ENCODE measurements around the gene CARM1. TPM values are rescaled to one million over a fixed set of nuclear protein-coding genes. Genes with fewer than 3 reads are reported as not detected.

The CARM1 gene
- total and polyA plus RNA-seq, 2 donors (not counting 3 experiments of a cell fraction or from before 2014, with no cell fraction given), result 65.6 to 70.8 TPM

DNA sequence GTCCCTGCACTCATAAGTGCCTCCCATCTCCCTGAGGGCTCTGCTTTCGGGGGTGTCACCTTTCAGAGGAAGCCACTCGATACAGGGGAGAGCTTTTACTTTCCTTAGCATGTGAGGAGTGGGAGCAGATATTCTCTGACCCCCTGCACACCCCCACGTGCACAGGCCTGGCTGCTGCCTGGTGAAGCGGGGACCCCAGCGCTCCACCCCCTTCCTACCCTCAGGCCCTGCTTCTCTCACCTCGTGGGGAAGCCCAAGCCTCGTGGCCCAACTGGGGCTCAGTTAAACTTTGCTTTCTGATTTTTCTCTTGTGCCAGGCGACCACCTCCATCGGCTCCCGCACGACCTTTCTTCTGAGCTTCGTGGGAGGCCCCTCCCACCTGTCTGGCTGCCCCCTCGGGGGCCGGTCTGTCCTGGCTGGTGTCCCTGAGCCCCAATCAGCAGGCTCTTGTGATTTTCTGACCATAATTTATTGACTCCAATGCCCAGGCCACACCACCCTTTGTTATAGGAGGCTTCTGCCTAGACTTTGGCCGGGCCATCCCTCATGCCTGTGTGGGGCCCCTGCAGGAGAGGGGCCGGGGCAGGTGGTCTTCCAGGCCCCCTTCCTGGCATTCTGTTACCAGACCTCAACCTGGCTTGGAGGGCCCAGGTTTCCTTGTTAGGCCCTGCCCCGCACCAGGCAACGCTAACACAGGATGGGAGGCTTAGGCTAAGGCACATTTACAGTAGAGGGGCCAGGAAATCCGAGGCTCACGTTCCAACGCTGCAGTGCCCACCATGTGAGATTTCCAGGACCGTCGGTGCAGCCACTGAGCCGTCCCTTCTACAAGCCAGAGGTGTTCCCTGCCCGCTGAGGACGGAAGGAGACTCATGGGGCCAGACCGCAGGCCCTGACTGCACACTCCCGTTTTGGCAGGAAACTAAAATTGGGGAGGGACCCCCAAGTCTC lies 39.1 kb upstream of the CARM1 start:
- dilution Hi-C loops (cut with MboI; ENCODE audit: extremely low pct_ligation_motif_present, low sequenced_read_pairs), result no loop called here
- intact Hi-C loops (cut with micrococcal nuclease), result no loop called here
- no peaks in the 10 kb centered on the region for H3K79me2 ChIP-seq (ENCODE audit: control insufficient read depth, insufficient read depth, low read length)
- no peaks in the 10 kb centered on the region for H3K9me3 ChIP-seq (replicated peaks; ENCODE audit: control insufficient read depth, insufficient read depth, low read length)
- H4K20me1 ChIP-seq (replicated peaks; ENCODE audit: control insufficient read depth, extremely low read depth, insufficient read depth, low read length), result no peaks in the 10 kb centered on the region
- no peak overlapping the region for H3K27ac ChIP-seq (ENCODE audit: insufficient read depth, low read depth, low read length)
- no TSS peak for BruUV-seq (replicated peaks)
- no peaks in the 10 kb centered on the region for H3K9me1 ChIP-seq (replicated peaks; ENCODE audit: control insufficient read depth, extremely low read depth, insufficient read depth, low read length)
- peaks cover 9% of the 10 kb centered on the region for H3K4me1 ChIP-seq (ENCODE audit: control insufficient read depth, extremely low read depth, insufficient read depth, low read length)
- no peak overlapping the region for H3K4me3 ChIP-seq (replicated peaks in 1 of 3; ENCODE audit: insufficient read depth in 1 of 3, low read depth in 1 of 3, low read length in 3 of 3)
- TF ChIP-seq FOS (IDR thresholded peaks at IDR 0.05; ENCODE audit: borderline replicate concordance, insufficient read depth, low read length) (no peak), EZH2 (IDR thresholded peaks at IDR 0.05; ENCODE audit: borderline replicate concordance, low read depth, low read length, severe bottlenecking) (no peak)
- no peak overlapping the region for H3K9ac ChIP-seq (replicated peaks; ENCODE audit: extremely low read depth, insufficient read depth, low read length)
- no peak overlapping the region for H3K4me2 ChIP-seq (ENCODE audit: insufficient read depth, low read length)
- no peak for DNase-seq (ENCODE audit: low read depth, low spot score)
- ChIA-PET POLR2A (no interaction called here), CTCF (interaction anchor here (1.4 kb wide), 1 partner anchor 32 kb away, joined by 4 read pairs; no protein-coding TSS in a partner anchor)
- FAIRE-seq, result no peak
- H3K36me3 ChIP-seq (ENCODE audit: control insufficient read depth in 2 of 2, extremely low read depth in 1 of 2, insufficient read depth in 2 of 2, low read length in 2 of 2), result peaks cover 0 to 28% of the 10 kb centered on the region in 2 experiments
- H3K27me3 ChIP-seq (ENCODE audit: control insufficient read depth in 2 of 2, insufficient read depth in 2 of 2, low read length in 2 of 2), result no peaks in the 10 kb centered on the region
- no peak overlapping the region for H2AFZ ChIP-seq (ENCODE audit: low read depth, low read length)

DNA sequence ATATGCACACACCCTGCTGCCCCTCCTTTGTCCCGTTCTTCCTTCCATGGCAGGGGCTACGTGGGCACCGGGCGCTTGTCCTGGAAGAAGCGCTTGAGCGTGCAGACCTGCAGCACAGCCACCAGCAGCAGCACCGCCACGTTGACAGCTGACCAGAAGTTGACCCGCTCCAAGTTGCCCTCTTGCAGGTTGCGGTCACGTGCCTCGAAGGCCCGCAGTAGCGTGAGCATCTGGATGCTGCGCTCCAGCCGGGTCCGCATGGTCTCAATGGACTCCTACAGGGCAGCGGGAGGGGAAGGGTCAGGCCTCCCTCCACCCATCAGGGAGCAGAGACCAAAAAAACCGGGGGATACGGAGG lies 38.4 kb upstream of the CARM1 start:
- ChIA-PET CTCF (no interaction called here), POLR2A (no interaction called here)
- BruUV-seq (replicated peaks), result no TSS peak
- Histone ChIP-seq H4K20me1 (replicated peaks; ENCODE audit: control insufficient read depth, extremely low read depth, insufficient read depth, low read length) (no peaks in the 10 kb centered on the region), H3K79me2 (ENCODE audit: control insufficient read depth, insufficient read depth, low read length) (no peaks in the 10 kb centered on the region), H3K36me3 (ENCODE audit: control insufficient read depth in 2 of 2, extremely low read depth in 1 of 2, insufficient read depth in 2 of 2, low read length in 2 of 2) (peaks cover 0 to 28% of the 10 kb centered on the region in 2 experiments), H3K4me1 (ENCODE audit: control insufficient read depth, extremely low read depth, insufficient read depth, low read length) (peaks cover 9% of the 10 kb centered on the region), H3K9me3 (replicated peaks; ENCODE audit: control insufficient read depth, insufficient read depth, low read length) (no peaks in the 10 kb centered on the region), H3K9ac (replicated peaks; ENCODE audit: extremely low read depth, insufficient read depth, low read length) (no peak overlapping the region), H3K4me2 (ENCODE audit: insufficient read depth, low read length) (no peak overlapping the region), H3K27me3 (ENCODE audit: control insufficient read depth in 2 of 2, insufficient read depth in 2 of 2, low read length in 2 of 2) (no peaks in the 10 kb centered on the region), H3K9me1 (replicated peaks; ENCODE audit: control insufficient read depth, extremely low read depth, insufficient read depth, low read length) (no peaks in the 10 kb centered on the region), H3K27ac (ENCODE audit: insufficient read depth, low read depth, low read length) (no peak overlapping the region), H2AFZ (ENCODE audit: low read depth, low read length) (no peak overlapping the region), H3K4me3 (replicated peaks in 1 of 3; ENCODE audit: insufficient read depth in 1 of 3, low read depth in 1 of 3, low read length in 3 of 3) (no peak overlapping the region)
- dilution Hi-C loops (cut with MboI; ENCODE audit: extremely low pct_ligation_motif_present, low sequenced_read_pairs), result no loop called here
- DNase-seq (ENCODE audit: low read depth, low spot score), result no peak
- intact Hi-C loops (cut with micrococcal nuclease), result no loop called here
- TF ChIP-seq, protein P1, sequence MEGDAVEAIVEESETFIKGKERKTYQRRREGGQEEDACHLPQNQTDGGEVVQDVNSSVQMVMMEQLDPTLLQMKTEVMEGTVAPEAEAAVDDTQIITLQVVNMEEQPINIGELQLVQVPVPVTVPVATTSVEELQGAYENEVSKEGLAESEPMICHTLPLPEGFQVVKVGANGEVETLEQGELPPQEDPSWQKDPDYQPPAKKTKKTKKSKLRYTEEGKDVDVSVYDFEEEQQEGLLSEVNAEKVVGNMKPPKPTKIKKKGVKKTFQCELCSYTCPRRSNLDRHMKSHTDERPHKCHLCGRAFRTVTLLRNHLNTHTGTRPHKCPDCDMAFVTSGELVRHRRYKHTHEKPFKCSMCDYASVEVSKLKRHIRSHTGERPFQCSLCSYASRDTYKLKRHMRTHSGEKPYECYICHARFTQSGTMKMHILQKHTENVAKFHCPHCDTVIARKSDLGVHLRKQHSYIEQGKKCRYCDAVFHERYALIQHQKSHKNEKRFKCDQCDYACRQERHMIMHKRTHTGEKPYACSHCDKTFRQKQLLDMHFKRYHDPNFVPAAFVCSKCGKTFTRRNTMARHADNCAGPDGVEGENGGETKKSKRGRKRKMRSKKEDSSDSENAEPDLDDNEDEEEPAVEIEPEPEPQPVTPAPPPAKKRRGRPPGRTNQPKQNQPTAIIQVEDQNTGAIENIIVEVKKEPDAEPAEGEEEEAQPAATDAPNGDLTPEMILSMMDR (IDR thresholded peaks at IDR 0.05; ENCODE audit: extremely low read depth in 1 of 2, insufficient read depth in 1 of 2, low read depth in 1 of 2, low read length in 2 of 2), result no peak
- TF ChIP-seq EZH2 (IDR thresholded peaks at IDR 0.05; ENCODE audit: borderline replicate concordance, low read depth, low read length, severe bottlenecking) (no peak), GATA2 (IDR thresholded peaks at IDR 0.05; ENCODE audit: insufficient read depth, insufficient read length, low read depth, low read length) (no peak), POLR2AphosphoS5 (IDR thresholded peaks at IDR 0.05; ENCODE audit: insufficient read depth, low read depth, low read length) (no peak), POLR2A (IDR thresholded peaks at IDR 0.05; ENCODE audit: low read depth, low read length) (no peak), MYC (IDR thresholded peaks at IDR 0.05; ENCODE audit: low read depth, low read length) (no peak), FOS (IDR thresholded peaks at IDR 0.05; ENCODE audit: borderline replicate concordance, insufficient read depth, low read length) (no peak)
- TF ChIP-seq, protein P2, sequence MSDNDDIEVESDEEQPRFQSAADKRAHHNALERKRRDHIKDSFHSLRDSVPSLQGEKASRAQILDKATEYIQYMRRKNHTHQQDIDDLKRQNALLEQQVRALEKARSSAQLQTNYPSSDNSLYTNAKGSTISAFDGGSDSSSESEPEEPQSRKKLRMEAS (IDR thresholded peaks at IDR 0.05; ENCODE audit: insufficient read depth, insufficient read length), result no peak
- FAIRE-seq, result no peak
